IMR-90 (cell line): ENCODE results near the gene ADM. TPM values are rescaled to one million over a fixed set of nuclear protein-coding genes. Genes with fewer than 3 reads are reported as not detected.
A peak's percentile ranks its signal among the peaks of the same experiment; 100 is the strongest.

Experiments
- ATAC-seq: fragments of 200-7000 bp; cut with Tn5 transposase; 2 replicates; pipeline ENCODE4 v1.9.1; 2020; ENCODE audit warnings: low read depth, mild to moderate bottlenecking, moderate library complexity
- BruUV-seq: library from RNA; stranded (reverse); fragments of 400-500 nt; replicated peaks from 2 replicates; lab custom pipeline; 2021; lab: Mats Ljungman, UMichigan
- CTCF ChIA-PET: fragments of 300-600 bp; formaldehyde crosslinking; extraction: SDS; loops from one replicate; lab custom pipeline; 2021; ENCODE audit warnings: antibody characterized with exemption; lab: Yijun Ruan, JAX
- POLR2A ChIA-PET: fragments of 300-600 bp; sonication (Branson Sonifier 250); formaldehyde crosslinking; loops from one replicate; lab custom pipeline; 2022; ENCODE audit warnings: antibody characterized with exemption; ENCODE audit not compliant: unreplicated experiment; lab: Charles Lee
- DNase-seq: peaks from one replicate; pipeline ENCODE4 v3.0.0; 2013
- H2AFZ ChIP-seq: replicated peaks from 2 replicates; pipeline ENCODE3; 2013; ENCODE audit warnings: low read length, mild to moderate bottlenecking; ENCODE audit not compliant: poor library complexity
- H2AK5ac ChIP-seq: 2 replicates; pipeline ENCODE4 v1.6.1; 2013; ENCODE audit warnings: low read depth, low read length, inconsistent platforms
- H2AK9ac ChIP-seq: replicated peaks from 2 replicates; pipeline ENCODE3; 2013; ENCODE audit warnings: mild to moderate bottlenecking, low read depth, low read length, moderate library complexity; ENCODE audit not compliant: poor library complexity
- H2BK120ac ChIP-seq: 2 replicates; pipeline ENCODE4 v1.6.1; 2013; ENCODE audit warnings: low read depth, low read length, inconsistent platforms
- H2BK15ac ChIP-seq: 3 replicates; pipeline ENCODE4 v1.6.1; 2013; ENCODE audit warnings: low read depth, low read length, inconsistent platforms
- H2BK20ac ChIP-seq: 2 replicates; pipeline ENCODE4 v1.6.1; 2013; ENCODE audit warnings: low read depth, mild to moderate bottlenecking, inconsistent platforms, low read length, moderate library complexity
- H2BK5ac ChIP-seq: 2 replicates; pipeline ENCODE4 v1.6.1; 2013; ENCODE audit warnings: mild to moderate bottlenecking, low read depth, low read length, inconsistent platforms; ENCODE audit not compliant: poor library complexity, severe bottlenecking
- H3K14ac ChIP-seq: replicated peaks from 2 replicates; pipeline ENCODE4 v1.6.1; 2013; ENCODE audit warnings: low read depth, low read length, inconsistent platforms
- H3K18ac ChIP-seq: 2 replicates; pipeline ENCODE4 v1.6.1; 2013; ENCODE audit warnings: low read depth, low read length, control low read depth
- H3K23ac ChIP-seq: 2 replicates; pipeline ENCODE4 v1.6.1; 2013; ENCODE audit warnings: low read depth, low read length, inconsistent platforms
- H3K27ac ChIP-seq: 2 replicates; pipeline ENCODE4 v1.5.1; 2013; ENCODE audit warnings: mild to moderate bottlenecking, control low read depth, low read length; ENCODE audit not compliant: insufficient read depth
- H3K27me3 ChIP-seq: 2 replicates; pipeline ENCODE4 v1.6.1; 2013; ENCODE audit warnings: low read length; ENCODE audit not compliant: control insufficient read depth, insufficient read depth
- H3K36me3 ChIP-seq: 2 replicates; pipeline ENCODE4 v1.6.1; 2013; ENCODE audit warnings: low read length, mixed read lengths; ENCODE audit not compliant: control insufficient read depth, insufficient read depth
- H3K4ac ChIP-seq: 2 replicates; pipeline ENCODE4 v1.6.1; 2013; ENCODE audit warnings: low read depth, low read length, inconsistent platforms
- H3K4me1 ChIP-seq: 2 replicates; pipeline ENCODE4 v1.6.1; 2013; ENCODE audit warnings: low read length, mixed read lengths; ENCODE audit not compliant: control insufficient read depth, insufficient read depth
- H3K4me2 ChIP-seq: 2 replicates; pipeline ENCODE4 v1.6.1; 2013; ENCODE audit warnings: low read depth, mild to moderate bottlenecking, control low read depth, low read length, moderate library complexity
- H3K4me3 ChIP-seq: 2 replicates; pipeline ENCODE4 v1.5.1; 2013; ENCODE audit warnings: low read depth, mild to moderate bottlenecking, control low read depth, low read length, moderate library complexity; ENCODE audit not compliant: insufficient read depth
- H3K56ac ChIP-seq: 2 replicates; pipeline ENCODE4 v1.6.1; 2013; ENCODE audit warnings: low read length, inconsistent platforms; ENCODE audit not compliant: insufficient read depth; ENCODE audit errors: extremely low read depth
- H3K79me1 ChIP-seq, 2 experiments: 2 replicates each; pipeline ENCODE4 v1.6.1; 2013; ENCODE audit warnings: low read length in 2 of 2, inconsistent platforms in 1 of 2, low read depth in 1 of 2
- H3K9ac ChIP-seq: 2 replicates; pipeline ENCODE4 v1.6.1; 2013; ENCODE audit warnings: low read depth, low read length, control low read depth
- H3K9me1 ChIP-seq: 2 replicates; pipeline ENCODE4 v1.6.1; 2013; ENCODE audit warnings: low read length, inconsistent platforms; ENCODE audit not compliant: insufficient read depth
- H3K9me3 ChIP-seq: 2 replicates; pipeline ENCODE4 v1.6.1; 2013; ENCODE audit warnings: low read length; ENCODE audit not compliant: control insufficient read depth, insufficient read depth
- H4K20me1 ChIP-seq: 2 replicates; pipeline ENCODE4 v1.6.1; 2013; ENCODE audit warnings: low read length, inconsistent platforms; ENCODE audit not compliant: insufficient read depth
- H4K5ac ChIP-seq: 2 replicates; pipeline ENCODE4 v1.6.1; 2013; ENCODE audit warnings: mild to moderate bottlenecking, low read depth, low read length, control low read depth
- H4K8ac ChIP-seq, 2 experiments: 2 replicates each; pipeline ENCODE4 v1.6.1; 2013; ENCODE audit warnings: low read depth in 2 of 2, low read length in 2 of 2, control low read depth in 1 of 2, inconsistent platforms in 1 of 2
- H4K91ac ChIP-seq: 2 replicates; pipeline ENCODE4 v1.6.1; 2013; ENCODE audit warnings: low read depth, low read length, inconsistent platforms; ENCODE audit not compliant: insufficient read depth
- BHLHE40 ChIP-seq: fragments of 150-350 bp; IDR thresholded peaks from 2 replicates; pipeline ENCODE4 v1.6.1; 2016; ENCODE audit warnings: mild to moderate bottlenecking, low read depth, low read length
- CEBPB ChIP-seq: IDR thresholded peaks from 2 replicates; pipeline ENCODE4 v1.6.1; 2012; ENCODE audit warnings: low read depth, low read length, improper control_type of control experiment
- CHD1 ChIP-seq: IDR thresholded peaks from 2 replicates; pipeline ENCODE4 v1.6.1; 2012; ENCODE audit warnings: low read depth, low read length, improper control_type of control experiment
- CTCF ChIP-seq: conservative IDR thresholded peaks from 2 replicates; pipeline ENCODE4 v1.5.1; 2012; ENCODE audit warnings: mild to moderate bottlenecking, low read depth, low read length, improper control_type of control experiment
- ELK1 ChIP-seq: fragments of 150-350 bp; IDR thresholded peaks from 2 replicates; pipeline ENCODE4 v1.6.1; 2016; ENCODE audit warnings: low read depth, mild to moderate bottlenecking, low read length, moderate library complexity, borderline replicate concordance
- FOS ChIP-seq: fragments of 150-350 bp; IDR thresholded peaks from 2 replicates; pipeline ENCODE4 v1.6.1; 2016; ENCODE audit warnings: low read depth, low read length
- MAFK ChIP-seq: IDR thresholded peaks from 2 replicates; pipeline ENCODE4 v1.6.1; 2012; ENCODE audit warnings: low read depth, low read length, improper control_type of control experiment
- MAZ ChIP-seq: IDR thresholded peaks from 2 replicates; pipeline ENCODE4 v1.6.1; 2012; ENCODE audit warnings: low read depth, mild to moderate bottlenecking, low read length, improper control_type of control experiment, moderate library complexity, borderline replicate concordance
- MXI1 ChIP-seq: IDR thresholded peaks from 2 replicates; pipeline ENCODE4 v1.6.1; 2012; ENCODE audit warnings: low read depth, mild to moderate bottlenecking, low read length, moderate library complexity, borderline replicate concordance
- POLR2A ChIP-seq: IDR thresholded peaks from 2 replicates; pipeline ENCODE4 v1.6.1; 2012; ENCODE audit warnings: mild to moderate bottlenecking, low read depth, low read length
- RCOR1 ChIP-seq: IDR thresholded peaks from 2 replicates; pipeline ENCODE4 v1.6.1; 2012; ENCODE audit warnings: mild to moderate bottlenecking, low read length, improper control_type of control experiment; ENCODE audit not compliant: insufficient replicate concordance
- RFX5 ChIP-seq: IDR thresholded peaks from 2 replicates; pipeline ENCODE4 v1.8.0; 2012; ENCODE audit warnings: low read depth, mild to moderate bottlenecking, low read length, moderate library complexity
- SMC3 ChIP-seq: fragments of 150-350 bp; IDR thresholded peaks from 2 replicates; pipeline ENCODE4 v1.6.1; 2016; ENCODE audit warnings: low read depth, mild to moderate bottlenecking, antibody characterized with exemption, low read length, moderate library complexity
- WGBS, 2 experiments: methylation state at CpG; one replicate each; pipeline versions ENCODE4 v1.1.5 to v1.1.7; 2013; ENCODE audit warnings: missing lambda C conversion rate in 2 of 2; ENCODE audit not compliant: insufficient read length in 1 of 2; ENCODE audit errors: extremely low coverage in 2 of 2; 5-methylcytosine and 5-hydroxymethylcytosine counted together
- dilution Hi-C: fragments of 300-500 bp; cut with HindIII; formaldehyde crosslinking; loops from one replicate; pipeline ENCODE4 v1.14.3; 2018; ENCODE audit warnings: low sequenced_read_pairs; ENCODE audit not compliant: unreplicated experiment
- in situ Hi-C: fragments of 300-500 bp; cut with MboI; formaldehyde crosslinking; loops from 3 replicates; pipeline ENCODE4 v1.14.3; 2019; ENCODE audit warnings: low sequenced_read_pairs, inconsistent platforms, mixed read lengths
- intact Hi-C: fragments of 100-400 bp; cut with micrococcal nuclease; formaldehyde crosslinking; loops from 2 replicates; pipeline ENCODE4 v1.10.0; 2022
- polyA plus RNA-seq, 3 experiments: library from polyadenylated mRNA; depleted of rRNA; stranded (reverse); fragments of >200 nt; gene quantifications; 2 replicates each; pipeline ENCODE4 v1.2.3, GENCODE V29; 2012; ENCODE audit warnings: low replicate concordance in 1 of 3
- total RNA-seq: library from RNA; depleted of rRNA; stranded (reverse); fragments of >200 nt; gene quantifications from 2 replicates; pipeline ENCODE4 v1.2.3, GENCODE V29; 2012

ADM gene
- total and polyA plus RNA-seq, 2 of the 4 experiments (the other 2 are of a cell fraction) = 357 to 559 TPM

- ChIA-PET POLR2A (interaction anchor here (0.7 kb wide), 1 partner anchor 19 kb away, joined by 3 read pairs; the partner anchor contains the start of gene ADM), CTCF (no interaction called here)
- Histone ChIP-seq H2AFZ (no peak overlapping the region), H4K5ac (0 out of 2 replicates have a peak overlapping the region, but pooled peaks have one; percentile 29), H3K4me2 (peak overlapping the region; percentile 46; the same call in 1 of the 2 replicates), H4K91ac (no peak overlapping the region; the same call in 1 of the 2 replicates), H3K4me3 (no peak overlapping the region), H3K4ac (peak overlapping the region; percentile 46; the same call in 1 of the 2 replicates), H2BK5ac (no peak overlapping the region), H3K56ac (no peak overlapping the region), H2AK5ac (peak overlapping the region; percentile 77; the same call in 1 of the 2 replicates), H2BK120ac (no peak overlapping the region), H4K8ac (peak overlapping the region in 1 of 2 experiments; percentile 38; a peak in 2 of 4 replicates), H3K79me1 (peaks cover 32 to 82% of the 10 kb centered on the region in 2 experiments), H2AK9ac (no peak overlapping the region), H3K36me3 (peaks cover 9% of the 10 kb centered on the region), H3K18ac (peak overlapping the region; percentile 75; the same call in 1 of the 2 replicates), H4K20me1 (peaks cover 29% of the 10 kb centered on the region), H3K27me3 (no peaks in the 10 kb centered on the region), H3K27ac (no peak overlapping the region), H3K9ac (no peak overlapping the region), H3K9me1 (peaks cover 12% of the 10 kb centered on the region), H3K9me3 (no peaks in the 10 kb centered on the region), H3K23ac (no peak overlapping the region), H3K14ac (no peak overlapping the region; the same call in 1 of the 2 replicates), H3K4me1 (peaks cover 11% of the 10 kb centered on the region), H2BK15ac (no peak overlapping the region), H2BK20ac (peak overlapping the region; percentile 17; the same call in 1 of the 2 replicates)
- DNase-seq = no peak
- no TSS peak for BruUV-seq
- no peak for TF ChIP-seq BHLHE40
- TF ChIP-seq MXI1 = no peak
- no peak for TF ChIP-seq CEBPB
- no peak for TF ChIP-seq POLR2A
- TF ChIP-seq MAZ = no peak
- no peak for TF ChIP-seq MAFK
- TF ChIP-seq ELK1 = no peak
- TF ChIP-seq CHD1 = no peak
- no peak for TF ChIP-seq CTCF
- no peak for TF ChIP-seq SMC3
- no peak for TF ChIP-seq RFX5
- TF ChIP-seq RCOR1 = no peak
- no peak for TF ChIP-seq FOS
- in situ Hi-C loops (no loop called here), intact Hi-C loops (no loop called here), dilution Hi-C loops (no loop called here)
- WGBS, 2 experiments = 100% methylated on average over 2 of the region's 4 CpGs; no CpG with 5 or more reads in 1 of the 2 experiments
- ATAC-seq = peak; percentile 66
Measured at GRCh38 chr11:10285148-10285802, 19.6 kb upstream of the ADM start.
